Smooth muscle cell (in vitro differentiated cells): ENCODE data around the gene TAL1. TPM values are rescaled to one million over a fixed set of nuclear protein-coding genes. Genes with fewer than 3 reads are reported as not detected.
"Not testable (repeated sequence)": the region's sequence is repeated elsewhere in the genome, so short reads cannot be mapped to it uniquely, and the experiment has no call there.

ENCODE experiments used
- DNase-seq: peaks from one replicate; lab custom pipeline; 2025; ENCODE audit not compliant: unreplicated experiment; lab: John Stamatoyannopoulos, UW
- H2AFZ ChIP-seq: fragments of 200-600 bp; sonication (generic); 2 replicates; pipeline ENCODE4 v1.6.0; 2016; ENCODE audit warnings: antibody characterized with exemption, low read depth, mild to moderate bottlenecking
- H3F3A ChIP-seq: fragments of 200-600 bp; sonication (generic); 2 replicates; pipeline ENCODE4 v1.6.0; 2017; ENCODE audit warnings: antibody characterized with exemption, low read depth
- H3K27ac ChIP-seq: fragments of 200-600 bp; sonication (generic); 2 replicates; pipeline ENCODE4 v1.5.1; 2016; ENCODE audit warnings: low read depth, mild to moderate bottlenecking
- H3K27me3 ChIP-seq: fragments of 200-600 bp; sonication (generic); 2 replicates; pipeline ENCODE4 v1.6.1; 2016; ENCODE audit warnings: low read depth, mild to moderate bottlenecking
- H3K36me3 ChIP-seq: fragments of 200-600 bp; sonication (generic); 2 replicates; pipeline ENCODE4 v1.5.1; 2016; ENCODE audit warnings: low read depth
- H3K4me1 ChIP-seq: fragments of 200-600 bp; sonication (generic); 2 replicates; pipeline ENCODE4 v1.5.1; 2016; ENCODE audit warnings: low read depth
- H3K4me2 ChIP-seq: fragments of 200-600 bp; sonication (generic); 2 replicates; pipeline ENCODE4 v1.6.0; 2016; ENCODE audit warnings: mild to moderate bottlenecking
- H3K4me3 ChIP-seq: fragments of 200-600 bp; sonication (generic); 2 replicates; pipeline ENCODE4 v1.5.1; 2016; ENCODE audit warnings: mild to moderate bottlenecking
- H3K79me2 ChIP-seq: fragments of 200-600 bp; sonication (generic); 2 replicates; pipeline ENCODE4 v1.6.0; 2016; ENCODE audit warnings: low read depth, mild to moderate bottlenecking
- H3K9ac ChIP-seq: fragments of 200-600 bp; sonication (generic); 2 replicates; pipeline ENCODE4 v1.6.0; 2016; ENCODE audit warnings: low read depth
- H3K9me3 ChIP-seq: fragments of 200-600 bp; sonication (generic); replicated peaks from 2 replicates; pipeline ENCODE4 v1.5.1; 2016; ENCODE audit warnings: low read depth
- H4K20me1 ChIP-seq: fragments of 200-600 bp; sonication (generic); 2 replicates; pipeline ENCODE4 v1.6.0; 2016; ENCODE audit warnings: low read depth
- WGBS: methylation state at CpG from one replicate; pipeline ENCODE4 v1.1.7; 2016; ENCODE audit warnings: low lambda C conversion rate; 5-methylcytosine and 5-hydroxymethylcytosine counted together
- polyA plus RNA-seq: library from polyadenylated mRNA; unstranded; fragments of >200 nt; fragmentation: Nextera tagmentation; extraction: Ambion mirVana; gene quantifications from 2 replicates; pipeline ENCODE4 v1.2.1, GENCODE V29; 2016
- total RNA-seq: library from RNA; depleted of rRNA; stranded (reverse); fragments of >200 nt; gene quantifications from 2 replicates; pipeline ENCODE4 v1.2.3, GENCODE V29; 2014
- TF ChIP-seq, protein P1 (sequence below): fragments of 200-600 bp; sonication (generic); IDR thresholded peaks from 2 replicates; pipeline ENCODE4 v1.5.1; 2017; ENCODE audit warnings: borderline replicate concordance, mild to moderate bottlenecking, antibody characterized with exemption; ENCODE audit not compliant: insufficient read depth, poor library complexity, severe bottlenecking

Gene TAL1
- not detected in 2 replicates for total RNA-seq
- not detected in 2 replicates for polyA plus RNA-seq

DNA sequence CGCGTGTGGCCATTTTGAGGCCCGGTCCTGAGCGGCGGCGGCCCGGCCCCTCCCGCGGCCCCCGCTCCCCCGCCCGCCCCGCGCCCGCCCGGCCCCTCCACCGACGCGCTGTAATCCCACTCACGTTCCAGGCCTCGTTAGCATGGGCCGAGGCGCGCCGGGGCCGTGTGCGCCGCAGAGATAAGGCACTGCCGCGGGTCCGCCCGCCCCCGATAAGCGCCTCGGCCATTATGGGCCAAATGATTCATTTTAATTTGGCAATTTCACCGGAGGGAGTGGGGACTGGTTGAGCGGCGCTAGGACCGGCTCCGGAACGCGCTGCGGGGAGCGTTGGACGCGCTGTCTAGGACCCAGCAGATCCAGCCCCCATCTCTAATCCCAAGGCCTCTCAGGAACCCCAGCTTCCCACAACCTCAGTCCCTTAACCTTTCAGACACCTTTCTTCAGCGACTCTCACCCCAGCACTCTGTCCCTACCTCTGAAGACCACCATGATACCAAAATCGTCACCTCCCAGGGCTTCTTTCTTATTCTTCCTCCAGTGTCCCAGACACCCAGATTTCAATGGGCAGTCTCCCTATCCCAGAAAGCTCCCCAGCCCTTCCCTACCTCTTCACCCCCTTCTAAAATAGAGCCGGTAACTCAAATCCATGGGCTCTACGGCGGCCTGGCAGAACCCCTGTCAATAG, at the start of gene TAL1:
TAL1 (minus strand) TSS at position 39 of the 688 bp plus-strand sequence. CDS start 6,337 bp downstream, outside the sequence.
- WGBS = 3% methylated on average over 35 of the region's 51 CpGs
- TF ChIP-seq, protein P1, sequence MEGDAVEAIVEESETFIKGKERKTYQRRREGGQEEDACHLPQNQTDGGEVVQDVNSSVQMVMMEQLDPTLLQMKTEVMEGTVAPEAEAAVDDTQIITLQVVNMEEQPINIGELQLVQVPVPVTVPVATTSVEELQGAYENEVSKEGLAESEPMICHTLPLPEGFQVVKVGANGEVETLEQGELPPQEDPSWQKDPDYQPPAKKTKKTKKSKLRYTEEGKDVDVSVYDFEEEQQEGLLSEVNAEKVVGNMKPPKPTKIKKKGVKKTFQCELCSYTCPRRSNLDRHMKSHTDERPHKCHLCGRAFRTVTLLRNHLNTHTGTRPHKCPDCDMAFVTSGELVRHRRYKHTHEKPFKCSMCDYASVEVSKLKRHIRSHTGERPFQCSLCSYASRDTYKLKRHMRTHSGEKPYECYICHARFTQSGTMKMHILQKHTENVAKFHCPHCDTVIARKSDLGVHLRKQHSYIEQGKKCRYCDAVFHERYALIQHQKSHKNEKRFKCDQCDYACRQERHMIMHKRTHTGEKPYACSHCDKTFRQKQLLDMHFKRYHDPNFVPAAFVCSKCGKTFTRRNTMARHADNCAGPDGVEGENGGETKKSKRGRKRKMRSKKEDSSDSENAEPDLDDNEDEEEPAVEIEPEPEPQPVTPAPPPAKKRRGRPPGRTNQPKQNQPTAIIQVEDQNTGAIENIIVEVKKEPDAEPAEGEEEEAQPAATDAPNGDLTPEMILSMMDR = no peak

DNA sequence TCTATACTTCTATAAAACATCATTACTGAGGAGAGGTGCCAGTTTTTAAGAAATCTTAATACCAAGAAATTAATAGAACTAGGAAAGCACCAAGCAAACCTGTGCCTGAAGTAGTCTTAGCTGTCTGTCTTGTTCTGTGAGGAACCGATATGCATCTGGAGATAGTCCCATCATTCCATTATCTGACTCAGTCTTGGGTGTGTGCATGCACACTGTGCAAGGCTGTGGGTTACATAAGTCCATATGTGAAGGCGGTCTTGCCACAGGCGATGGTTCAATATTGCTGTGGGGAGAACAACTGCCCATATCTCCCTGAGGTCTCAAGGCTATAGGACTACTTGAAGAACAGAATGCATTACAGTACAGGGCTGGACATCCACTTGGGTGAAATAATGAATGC, 48.1 kb upstream of the TAL1 start:
- no peaks in the 10 kb centered on the region for H3K79me2 ChIP-seq
- H3K4me2 ChIP-seq = no peak overlapping the region
- no peak overlapping the region for H2AFZ ChIP-seq
- H3K27ac ChIP-seq = no peak overlapping the region
- no peaks in the 10 kb centered on the region for H3K4me1 ChIP-seq
- H4K20me1 ChIP-seq = no peaks in the 10 kb centered on the region
- H3K27me3 ChIP-seq = no peaks in the 10 kb centered on the region
- H3K9ac ChIP-seq = no peak overlapping the region
- no peak for DNase-seq
- H3F3A ChIP-seq = no peaks in the 10 kb centered on the region
- TF ChIP-seq, protein P1 = no peak
- 95% methylated on average over 3 of the region's 3 CpGs for WGBS
- H3K9me3 ChIP-seq = no peaks in the 10 kb centered on the region
- H3K36me3 ChIP-seq = peaks cover 7% of the 10 kb centered on the region
- no peak overlapping the region for H3K4me3 ChIP-seq

More for the DNA sequence above, at the start of gene TAL1:
- Histone ChIP-seq H3K27me3 (peaks cover 89% of the 10 kb centered on the region), H3K79me2 (no peaks in the 10 kb centered on the region), H3K9me3 (no peaks in the 10 kb centered on the region), H3K4me1 (peaks cover 12% of the 10 kb centered on the region), H3K4me3 (peak within 1 kb of the TSS; percentile 42), H4K20me1 (peaks cover 4% of the 10 kb centered on the region), H3K27ac (no peak within 1 kb of the TSS), H3F3A (no peaks in the 10 kb centered on the region), H3K9ac (no peak within 1 kb of the TSS), H3K4me2 (peak within 1 kb of the TSS; percentile 88), H3K36me3 (no peaks in the 10 kb centered on the region), H2AFZ (peak within 1 kb of the TSS; percentile 81)
- DNase-seq = no peak

DNA sequence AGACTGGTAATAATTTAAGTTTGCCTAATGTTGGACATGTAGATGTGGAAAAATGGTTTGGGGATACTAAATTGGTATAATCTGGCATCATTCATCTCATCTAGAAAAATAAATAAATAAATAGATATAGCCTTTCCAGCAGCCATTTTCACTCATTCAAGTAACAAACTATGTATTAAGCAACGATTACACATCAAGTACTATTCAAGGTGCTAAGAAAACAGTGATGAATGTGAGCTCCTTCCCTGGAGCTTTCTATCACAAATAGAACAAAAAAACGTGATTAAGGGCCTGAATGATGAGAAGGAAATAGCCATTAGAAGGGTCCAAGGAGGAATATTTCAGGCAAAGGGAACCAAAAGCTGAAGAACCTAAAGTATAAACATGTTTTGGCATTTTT, 44.8 kb upstream of the TAL1 start:
- H3F3A ChIP-seq = no peaks in the 10 kb centered on the region
- no peaks in the 10 kb centered on the region for H3K9me3 ChIP-seq
- TF ChIP-seq, protein P1 = no peak
- H3K27ac ChIP-seq = no peak overlapping the region
- no peaks in the 10 kb centered on the region for H3K4me1 ChIP-seq
- no peak overlapping the region for H3K4me2 ChIP-seq
- peaks cover 4% of the 10 kb centered on the region for H3K79me2 ChIP-seq
- H3K9ac ChIP-seq = no peak overlapping the region
- no peaks in the 10 kb centered on the region for H4K20me1 ChIP-seq
- DNase-seq = no peak
- no peak overlapping the region for H3K4me3 ChIP-seq
- no peak overlapping the region for H2AFZ ChIP-seq
- peaks cover 7% of the 10 kb centered on the region for H3K36me3 ChIP-seq
- WGBS = 92% methylated on average over 2 of the region's 2 CpGs
- no peaks in the 10 kb centered on the region for H3K27me3 ChIP-seq

DNA sequence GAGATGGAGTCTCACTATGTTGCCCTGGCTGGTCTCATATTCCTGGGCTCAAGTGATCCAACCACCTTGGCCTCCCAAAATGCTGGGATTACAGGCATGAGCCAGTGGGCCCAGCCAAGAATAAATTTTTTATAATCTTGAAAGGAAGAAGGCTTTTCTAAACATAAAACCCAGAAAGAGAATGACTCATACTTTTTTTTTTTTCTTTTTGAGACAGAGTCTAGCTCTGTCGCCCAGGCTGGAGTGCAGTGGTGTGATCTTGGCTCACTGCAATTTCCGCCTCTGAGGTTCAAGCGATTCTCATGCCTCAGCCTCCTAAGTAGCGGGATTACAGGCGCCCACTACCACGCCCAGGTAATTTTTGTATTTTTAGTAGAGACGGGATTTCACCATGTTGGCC, 43.8 kb upstream of the TAL1 start:
- DNase-seq, H3K27me3 ChIP-seq, H3K9me3 ChIP-seq, H3K27ac ChIP-seq, H3K4me1 ChIP-seq, H4K20me1 ChIP-seq, H3K4me3 ChIP-seq, H3F3A ChIP-seq, H2AFZ ChIP-seq, H3K79me2 ChIP-seq, H3K9ac ChIP-seq, H3K36me3 ChIP-seq, H3K4me2 ChIP-seq: not testable (repeated sequence)
- 85% methylated on average over 7 of the region's 7 CpGs for WGBS

DNA sequence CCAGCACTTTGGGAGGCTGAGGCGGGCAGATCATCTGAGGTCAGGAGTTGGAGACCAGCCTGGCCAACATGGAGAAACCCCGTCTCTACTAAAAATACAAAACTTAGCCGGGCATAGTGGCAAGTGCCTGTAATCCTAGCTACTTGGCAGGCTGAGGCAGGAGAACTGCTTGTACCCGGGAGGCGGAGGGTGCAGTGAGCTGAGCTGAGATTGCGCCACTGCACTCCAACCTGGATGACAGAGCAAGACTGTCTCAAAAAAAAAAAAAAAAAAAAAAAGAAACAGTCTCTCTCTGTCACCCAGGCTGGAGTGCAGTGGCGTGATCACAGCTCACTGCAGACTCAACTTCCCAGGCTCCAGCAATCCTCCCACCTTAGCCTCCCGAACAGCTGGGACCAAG, 33.5 kb upstream of the TAL1 start:
- WGBS = 97% methylated on average over 8 of the region's 8 CpGs
- not testable (repeated sequence) for H3K4me2 ChIP-seq, H2AFZ ChIP-seq, DNase-seq, H4K20me1 ChIP-seq, H3K4me3 ChIP-seq, H3K9me3 ChIP-seq, H3K27ac ChIP-seq, H3K79me2 ChIP-seq, H3K4me1 ChIP-seq, H3F3A ChIP-seq, H3K27me3 ChIP-seq, H3K36me3 ChIP-seq, H3K9ac ChIP-seq
